GM21619 (cell line): ENCODE results near the gene STAMBP.
"Not testable (repeated sequence)": the region's sequence is repeated elsewhere in the genome, so short reads cannot be mapped to it uniquely, and the experiment has no call there.

Source experiments
- ATAC-seq: cut with Tn5 transposase; IDR thresholded peaks from one replicate; pipeline ENCODE4 v1.9.1; 2021; ENCODE audit not compliant: unreplicated experiment

Gene STAMBP

DNA sequence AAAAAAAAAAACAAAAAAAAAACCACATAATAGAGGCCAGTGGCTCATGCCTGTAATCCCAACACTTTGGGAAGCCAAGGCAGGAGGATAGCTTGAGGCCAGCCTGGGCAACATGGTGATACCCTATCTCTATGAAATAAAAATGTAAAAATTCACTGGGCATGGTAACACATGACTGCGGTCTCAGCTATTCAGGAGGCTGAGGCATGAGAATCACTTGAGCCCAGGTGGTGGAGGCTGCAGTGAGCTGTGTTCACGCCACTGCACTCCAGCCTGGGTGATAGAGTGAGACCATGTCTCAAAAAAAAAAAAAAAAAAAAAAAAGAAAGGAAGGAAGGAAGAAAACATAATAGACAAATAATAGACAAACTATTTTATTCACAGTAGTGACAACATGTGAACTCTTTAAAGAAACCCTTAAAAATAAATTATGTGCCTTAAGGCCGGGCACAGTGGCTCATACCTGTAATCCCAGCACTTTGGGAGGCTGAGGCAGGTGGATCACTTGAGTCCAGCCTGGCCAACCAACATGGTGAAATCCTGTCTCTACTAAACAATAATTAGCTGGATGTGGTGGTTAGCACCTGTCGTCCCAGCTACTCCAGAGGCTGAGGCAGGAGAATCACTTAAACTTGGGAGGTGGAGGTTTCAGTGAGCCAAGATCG, 75.3 kb downstream of the STAMBP start:
- not testable (repeated sequence) for ATAC-seq

DNA sequence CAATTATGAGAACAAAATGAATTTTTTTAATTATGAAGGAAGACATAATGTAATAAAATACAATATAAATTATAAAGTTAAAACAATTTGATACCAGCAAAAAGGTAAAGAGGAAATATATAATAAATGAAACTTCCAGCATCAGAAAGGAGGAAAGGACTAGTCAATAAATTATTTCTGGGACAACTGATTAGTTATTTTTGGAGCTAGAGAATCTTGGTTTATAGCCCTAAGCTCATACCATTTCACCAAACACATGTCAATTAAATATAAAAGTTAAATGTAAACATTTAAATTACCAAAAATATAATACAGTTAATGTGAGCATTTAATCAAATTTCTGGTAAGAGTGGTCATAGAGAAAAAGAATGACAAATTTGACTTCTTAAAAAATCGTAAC, 76.2 kb downstream of the STAMBP start:
- ATAC-seq: no peak

GRCh38 chr2:73906847-73907505, 78.2 kb downstream of the STAMBP start:
- ATAC-seq: no peak

GRCh38 chr2:73907840-73908452, 79.2 kb downstream of the STAMBP start:
- peak; percentile 71 for ATAC-seq

DNA sequence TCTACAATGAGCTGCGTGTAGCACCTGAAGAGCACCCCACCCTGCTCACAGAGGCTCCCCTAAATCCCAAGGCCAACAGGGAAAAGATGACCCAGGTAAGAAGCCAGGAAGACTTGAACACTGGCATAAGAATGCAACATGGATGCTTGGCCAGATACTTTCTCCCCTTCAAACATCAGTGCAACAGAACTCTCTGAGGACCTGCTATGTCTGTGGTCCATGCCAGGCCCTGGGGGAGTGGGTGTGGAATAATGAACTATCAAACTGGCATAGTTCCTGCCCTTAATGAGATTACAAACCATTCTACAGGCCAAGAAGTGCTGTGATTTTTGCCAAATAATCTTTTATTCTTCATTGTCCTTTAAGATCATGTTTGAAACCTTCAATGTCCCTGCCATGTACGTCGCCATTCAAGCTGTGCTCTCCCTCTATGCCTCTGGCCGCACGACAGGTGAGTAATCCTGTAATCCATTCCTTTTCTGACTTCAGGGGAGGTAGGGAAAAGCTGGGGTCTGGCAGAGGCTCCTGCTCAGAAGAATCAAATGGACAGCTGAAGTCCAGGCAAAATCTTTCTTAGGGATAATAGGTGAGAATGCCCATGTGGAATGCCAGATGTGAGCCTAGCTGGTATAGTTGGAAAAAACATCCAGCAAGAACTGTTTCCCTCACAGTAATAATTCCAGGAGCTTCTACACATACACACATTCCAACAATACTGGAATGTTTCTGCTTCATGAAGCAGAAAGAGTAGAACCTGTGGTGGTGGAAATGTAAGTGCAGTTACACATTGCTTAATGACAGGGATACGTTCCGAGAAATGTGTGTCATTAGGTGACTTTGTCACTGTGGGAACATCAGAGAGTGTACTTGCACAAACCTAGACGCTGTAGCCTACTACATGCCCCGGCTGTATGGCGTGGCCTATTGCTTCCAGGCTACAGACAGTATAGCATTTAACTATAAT, 80.2 kb downstream of the STAMBP start:
- ATAC-seq: no peak

GRCh38 chr2:73910873-73911547, 82.2 kb downstream of the STAMBP start:
- no peak for ATAC-seq

GRCh38 chr2:73911548-73912208, 82.9 kb downstream of the STAMBP start:
- ATAC-seq: no peak

- no peak for ATAC-seq
Observed at GRCh38 chr2:73913414-73914054, 84.8 kb downstream of the STAMBP start.

GRCh38 chr2:73914667-73915066, 85.9 kb downstream of the STAMBP start:
- ATAC-seq: no peak

DNA sequence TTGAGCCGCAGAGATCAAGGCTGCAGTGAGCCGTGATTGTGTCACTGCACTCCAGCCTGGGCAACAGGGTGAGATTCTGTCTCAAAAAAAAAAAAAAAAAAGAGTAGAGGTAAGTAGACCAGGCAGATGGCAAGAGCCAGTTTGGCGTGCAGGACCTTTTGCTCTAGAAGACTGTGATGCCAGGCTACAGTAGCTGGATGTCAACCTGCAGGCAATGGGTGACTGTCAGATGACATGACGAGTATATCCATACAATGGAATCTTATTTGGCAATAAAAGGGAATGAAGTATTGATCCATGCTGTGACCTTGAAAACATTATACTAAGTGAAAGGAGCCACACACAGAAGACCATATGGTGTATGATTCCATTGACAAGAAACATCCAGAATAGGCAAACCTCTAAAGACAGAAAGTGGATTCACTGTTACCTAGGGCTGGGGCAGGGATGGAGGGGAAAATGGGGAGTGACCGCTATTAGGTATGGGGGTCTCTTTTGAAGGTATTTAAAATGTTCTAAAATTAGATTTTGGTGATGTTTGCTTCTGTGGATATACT, 86.8 kb downstream of the STAMBP start:
- no peak for ATAC-seq

- no peak for ATAC-seq
Observed at GRCh38 chr2:73916666-73917065, 87.9 kb downstream of the STAMBP start.

DNA sequence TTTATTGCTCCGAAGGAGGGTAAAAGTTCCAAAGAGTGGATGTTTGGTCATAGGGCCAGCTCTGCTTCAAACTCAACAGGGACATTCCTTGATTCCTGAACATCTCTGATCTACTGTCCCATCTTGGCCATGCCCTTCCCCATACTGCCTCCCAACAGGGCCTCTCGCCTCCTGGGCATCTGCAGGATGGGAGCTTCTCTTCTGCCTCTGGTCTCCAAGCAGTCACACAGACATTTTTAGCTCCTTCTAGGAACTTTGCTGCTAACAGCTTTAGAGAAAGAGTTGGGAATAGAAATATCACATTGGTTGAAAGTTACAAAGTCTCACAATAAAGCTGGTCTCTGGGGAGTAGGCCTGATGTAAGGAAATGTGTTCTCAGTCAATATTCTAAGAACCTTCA, 88.5 kb downstream of the STAMBP start:
- no peak for ATAC-seq

- ATAC-seq: no peak
Observed at GRCh38 chr2:73917696-73918207, 89.0 kb downstream of the STAMBP start.

- no peak for ATAC-seq
Observed at GRCh38 chr2:73918856-73919255, 90.1 kb downstream of the STAMBP start.

GRCh38 chr2:73919596-73920228, 91.0 kb downstream of the STAMBP start:
- no peak for ATAC-seq

DNA sequence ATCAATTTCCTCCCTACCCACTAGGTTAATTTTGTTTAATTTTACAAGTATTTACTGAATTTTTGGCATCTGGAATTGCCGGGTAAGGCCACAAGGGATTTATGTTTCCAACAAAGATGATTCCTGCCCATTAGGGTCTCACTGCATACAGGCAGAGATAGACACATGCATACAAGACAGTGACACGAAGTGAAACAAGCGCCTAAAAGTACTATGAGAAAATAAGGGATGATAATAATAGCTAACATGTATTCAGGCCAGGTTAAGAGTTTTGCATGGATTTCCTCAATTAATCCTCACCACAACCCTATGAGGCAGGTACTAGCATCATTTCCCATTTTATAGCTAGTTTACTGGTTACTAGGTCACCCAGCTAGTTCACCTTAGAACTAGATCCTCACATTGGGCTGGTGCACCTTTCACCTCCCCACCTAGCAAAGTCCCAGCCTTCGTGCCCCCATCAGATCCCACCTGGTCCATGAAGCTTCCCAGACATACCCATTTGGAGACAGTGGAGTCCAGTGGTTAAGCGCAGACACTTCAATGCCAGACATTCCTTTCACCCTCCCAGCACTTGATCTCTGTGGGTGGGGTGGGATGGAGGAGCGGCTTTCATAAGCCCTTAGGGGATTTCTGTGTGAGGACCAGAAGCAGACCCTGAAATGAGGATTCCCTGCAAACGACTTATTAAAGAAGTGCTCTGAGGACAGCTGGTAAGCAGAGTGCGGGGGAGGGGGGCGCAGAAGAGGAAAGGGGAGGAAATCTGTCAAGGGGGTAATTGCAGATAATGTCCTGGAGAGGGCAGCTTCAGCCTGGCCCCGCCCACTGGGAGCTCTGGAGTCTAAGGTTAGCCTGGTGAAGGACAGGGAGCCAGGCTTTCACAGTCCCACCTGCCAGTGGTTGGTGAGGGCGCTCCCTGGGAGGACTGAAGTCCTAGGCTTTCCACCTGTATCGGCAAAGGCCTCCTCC, 92.1 kb downstream of the STAMBP start:
- ATAC-seq: no peak

DNA sequence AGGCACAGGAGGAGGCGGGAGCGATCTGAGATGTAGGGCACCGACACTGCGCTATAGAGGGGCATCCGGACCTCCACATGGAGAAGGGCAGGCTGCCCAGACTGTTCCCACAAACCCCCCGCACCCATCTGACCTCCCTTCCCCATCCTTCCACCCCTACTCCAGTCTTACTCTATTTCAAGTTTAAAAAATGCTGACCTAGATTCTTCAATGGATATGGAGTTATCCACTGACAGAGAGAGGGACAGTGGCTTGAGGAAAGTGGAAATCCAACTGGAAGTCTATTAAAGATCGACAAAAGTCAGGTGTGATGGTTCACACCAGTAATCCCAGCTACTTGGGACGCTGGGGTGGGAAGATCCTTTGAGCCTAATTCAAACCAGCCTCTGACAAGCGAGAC, 92.8 kb downstream of the STAMBP start:
- ATAC-seq: no peak

- no peak for ATAC-seq
Observed at GRCh38 chr2:73922681-73923080, 93.9 kb downstream of the STAMBP start.
